ENCODE results near the gene METTL16.

Gene METTL16

DNA sequence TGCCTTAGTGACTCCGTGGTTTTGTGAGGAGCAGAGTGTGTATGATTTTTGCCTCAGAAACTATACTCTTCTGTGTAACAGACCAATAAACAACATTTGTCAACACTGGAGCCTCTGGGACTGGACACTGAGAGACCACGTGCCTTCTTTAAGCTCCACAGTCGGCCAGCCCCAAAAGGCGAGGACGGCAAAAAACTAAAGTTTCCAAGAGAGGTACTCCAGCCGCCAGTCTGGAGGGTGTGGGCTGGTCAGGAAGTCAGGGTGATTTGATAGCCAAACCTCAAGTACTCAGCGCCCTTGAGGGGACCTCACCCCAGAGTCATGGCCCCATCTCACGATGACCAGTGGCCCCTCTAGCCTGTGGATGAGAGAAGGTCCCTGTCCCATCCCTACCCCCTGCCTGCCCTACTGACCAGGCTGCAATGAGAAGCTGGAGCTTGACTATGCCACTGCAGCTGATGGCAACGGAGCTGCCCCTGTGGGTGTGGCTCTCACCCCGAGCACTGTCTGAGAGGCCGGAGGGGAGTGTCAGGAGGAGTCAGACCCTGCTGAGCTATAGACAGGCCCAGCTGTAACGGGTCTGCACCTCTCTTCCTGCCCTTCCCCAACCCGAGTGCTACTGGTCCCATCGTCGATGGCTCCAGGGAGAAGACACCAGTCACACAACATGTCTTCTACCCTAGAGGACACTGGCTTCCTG lies 130.6 kb downstream of the METTL16 start:
- DNase-seq (ENCODE audit: low read depth, low spot score), result no peak

DNA sequence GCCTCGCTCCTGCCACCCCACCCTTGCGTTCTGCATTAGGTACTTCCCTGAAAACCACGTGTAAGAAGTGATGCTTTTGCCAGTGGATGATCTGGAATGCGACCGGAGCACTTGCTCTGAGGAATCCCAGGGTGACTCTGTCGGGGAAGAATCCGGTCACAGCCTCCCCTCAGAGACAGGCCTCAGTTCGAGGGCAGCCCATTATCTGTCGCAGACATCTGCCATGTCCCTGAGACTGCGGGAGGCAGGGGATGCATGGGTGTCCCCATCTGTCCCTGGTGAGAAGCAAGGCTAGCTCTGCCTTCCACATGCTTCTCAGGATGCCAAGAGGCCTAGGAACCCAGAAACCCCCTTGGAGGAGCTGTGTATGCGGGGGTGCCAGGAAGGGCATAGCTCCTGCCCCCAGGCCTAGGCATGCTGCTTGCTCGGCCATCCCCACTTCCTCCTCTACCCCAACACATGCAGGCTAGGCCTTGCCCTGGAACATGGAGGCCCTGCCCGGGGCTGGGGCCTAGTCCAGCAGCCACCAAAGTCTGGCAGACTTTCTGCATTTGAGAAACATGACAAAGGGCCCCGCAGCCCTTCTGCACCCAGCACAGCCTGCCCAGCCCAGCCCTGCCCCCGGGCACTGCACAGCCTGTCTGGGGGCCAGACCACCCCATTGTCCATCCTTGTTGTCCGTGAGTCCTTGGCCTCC lies 131.3 kb downstream of the METTL16 start:
- DNase-seq (ENCODE audit: low read depth, low spot score), result no peak

DNA sequence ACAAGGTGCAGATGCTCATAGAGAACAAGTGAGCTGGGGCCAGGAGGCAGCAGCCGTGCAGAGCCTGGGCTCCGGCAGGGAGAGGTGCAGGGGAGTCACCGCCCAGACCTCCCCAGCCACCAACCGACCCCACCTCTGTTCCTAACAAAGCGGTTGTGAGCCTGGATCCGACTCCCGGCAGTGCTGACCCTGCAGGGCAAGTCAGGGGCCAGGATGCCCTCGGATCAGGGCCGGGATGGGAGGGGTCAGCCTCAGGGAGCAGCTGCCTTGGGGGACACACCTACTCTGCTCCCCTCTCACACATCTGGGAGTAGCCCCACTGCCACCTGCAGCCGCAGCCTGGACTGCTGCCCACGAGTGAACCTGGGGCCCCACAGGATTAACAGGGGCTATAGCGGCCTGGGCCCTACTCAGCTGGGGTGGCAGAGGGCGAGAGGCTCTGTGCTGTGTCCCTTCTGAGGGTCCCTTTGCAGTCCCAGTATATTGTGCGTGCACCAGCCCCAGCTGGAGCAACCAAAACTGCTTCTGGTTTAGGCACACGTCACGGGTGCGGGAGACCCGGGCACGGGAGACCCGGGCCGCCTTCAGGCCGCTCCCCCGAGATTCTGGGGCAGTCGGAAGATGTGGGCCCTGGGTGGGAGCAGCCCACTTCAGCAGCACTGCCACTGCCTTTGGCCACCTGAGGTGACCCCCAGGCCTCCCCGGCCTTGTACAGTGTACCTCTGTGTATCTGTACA lies 132.0 kb downstream of the METTL16 start:
- no peak for DNase-seq (ENCODE audit: low read depth, low spot score)

DNA sequence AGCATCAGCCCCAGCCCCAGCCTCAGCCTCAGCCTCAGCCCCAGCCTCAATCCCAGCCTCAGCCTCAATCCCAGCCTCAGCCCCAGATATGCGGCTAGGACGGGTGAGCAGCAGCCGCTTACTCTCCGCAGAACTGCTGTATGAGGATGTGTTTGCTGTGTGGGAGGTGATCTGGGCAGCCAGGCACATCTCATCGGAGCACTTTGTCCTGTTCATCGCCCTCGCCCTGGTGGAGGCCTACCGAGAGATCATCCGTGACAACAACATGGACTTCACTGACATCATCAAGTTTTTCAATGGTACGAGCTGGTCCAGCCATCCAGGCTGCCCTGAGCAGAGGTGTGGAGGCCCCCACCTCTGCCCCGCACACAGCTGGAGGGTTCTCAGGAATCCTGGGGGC lies 132.8 kb downstream of the METTL16 start:
- no peak for DNase-seq (ENCODE audit: low read depth, low spot score)

DNA sequence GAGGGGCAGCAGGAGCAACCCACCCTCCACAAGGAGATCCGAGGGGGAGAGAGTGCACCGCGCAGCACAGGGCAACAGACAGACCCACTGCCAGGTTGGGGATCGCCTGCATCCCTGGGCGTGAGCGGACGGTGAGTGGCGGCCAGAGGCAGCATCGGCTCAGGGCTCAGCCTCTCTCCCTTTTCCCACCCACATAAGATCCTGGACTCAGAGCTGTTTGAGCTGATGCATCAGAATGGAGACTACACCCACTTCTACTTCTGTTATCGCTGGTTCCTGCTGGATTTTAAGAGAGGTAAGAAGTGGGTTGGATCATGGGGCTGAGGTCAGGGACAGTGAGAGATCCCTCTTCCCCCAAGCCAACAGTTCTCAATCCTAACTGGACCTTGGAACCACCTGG lies 134.0 kb downstream of the METTL16 start:
- DNase-seq (ENCODE audit: low read depth, low spot score), result no peak

DNA sequence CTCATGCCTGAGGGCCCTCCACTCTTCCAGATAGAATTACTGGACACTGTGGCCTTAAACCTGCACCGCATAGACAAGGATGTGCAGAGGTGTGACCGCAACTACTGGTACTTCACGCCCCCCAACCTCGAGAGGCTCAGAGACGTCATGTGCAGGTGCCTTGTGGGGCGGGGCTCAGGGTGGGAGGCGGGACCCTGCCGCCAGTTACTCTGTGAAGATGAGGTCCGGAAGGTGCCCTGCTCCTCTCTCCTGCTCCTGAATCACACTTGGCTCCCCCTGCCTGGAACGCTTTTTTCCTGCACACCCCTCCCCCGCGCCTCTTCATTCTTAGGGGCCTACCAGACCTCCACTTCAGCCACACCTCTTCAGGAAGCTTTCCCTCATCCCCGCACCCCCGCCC lies 135.6 kb downstream of the METTL16 start:
- no peak for DNase-seq (ENCODE audit: low read depth, low spot score)

DNA sequence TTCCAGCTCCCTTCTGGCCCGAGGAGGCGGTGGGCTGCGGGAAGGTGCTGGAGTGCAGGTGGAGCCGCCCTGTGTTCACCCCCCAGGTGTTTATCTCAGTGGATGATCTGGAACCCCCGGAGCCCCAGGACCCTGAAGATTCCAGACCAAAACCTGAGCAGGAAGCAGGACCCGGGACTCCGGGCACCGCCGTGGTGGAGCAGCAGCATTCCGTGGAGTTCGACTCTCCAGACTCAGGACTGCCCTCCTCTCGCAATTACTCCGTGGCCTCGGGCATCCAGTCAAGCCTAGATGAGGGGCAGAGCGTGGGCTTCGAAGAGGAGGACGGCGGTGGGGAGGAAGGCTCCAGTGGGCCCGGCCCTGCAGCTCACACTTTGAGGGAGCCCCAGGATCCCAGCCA lies 136.3 kb downstream of the METTL16 start:
- no peak for DNase-seq (ENCODE audit: low read depth, low spot score)

DNA sequence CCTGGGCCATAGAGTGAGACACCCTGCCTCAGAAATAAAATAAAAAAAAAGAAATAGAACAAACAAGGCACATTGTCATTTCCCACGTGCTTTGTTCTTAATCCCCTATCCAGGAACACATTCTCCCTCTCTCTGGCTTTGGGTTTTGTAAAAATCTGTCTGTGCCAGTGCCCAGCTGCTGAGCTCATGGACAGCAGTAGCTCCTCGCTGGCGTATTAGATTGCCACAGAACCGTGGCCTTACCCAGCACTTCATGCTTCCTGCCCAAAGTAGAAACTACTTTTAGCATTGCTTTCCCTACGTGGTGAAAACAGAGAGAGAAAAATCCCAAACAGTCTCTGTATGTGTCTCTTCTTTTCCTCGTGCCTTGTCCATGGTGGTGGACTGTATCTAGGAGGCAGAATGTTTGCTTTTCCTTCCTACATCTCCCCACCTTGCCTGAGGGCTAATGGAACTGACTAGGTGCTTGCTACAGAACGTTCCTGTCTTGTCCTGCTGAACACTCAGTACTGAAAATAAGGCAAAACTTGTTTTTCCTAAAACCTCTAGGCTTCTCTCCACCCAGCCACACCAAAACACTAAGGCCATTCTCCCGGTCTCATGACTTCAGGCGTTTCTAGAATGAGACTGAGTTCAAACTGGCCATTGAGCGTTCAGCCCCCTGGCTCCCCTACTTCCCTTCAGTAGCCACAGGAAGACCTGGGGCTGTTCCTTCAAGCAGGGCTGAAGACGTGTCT lies 137.0 kb downstream of the METTL16 start:
- DNase-seq (ENCODE audit: low read depth, low spot score), result no peak

DNA sequence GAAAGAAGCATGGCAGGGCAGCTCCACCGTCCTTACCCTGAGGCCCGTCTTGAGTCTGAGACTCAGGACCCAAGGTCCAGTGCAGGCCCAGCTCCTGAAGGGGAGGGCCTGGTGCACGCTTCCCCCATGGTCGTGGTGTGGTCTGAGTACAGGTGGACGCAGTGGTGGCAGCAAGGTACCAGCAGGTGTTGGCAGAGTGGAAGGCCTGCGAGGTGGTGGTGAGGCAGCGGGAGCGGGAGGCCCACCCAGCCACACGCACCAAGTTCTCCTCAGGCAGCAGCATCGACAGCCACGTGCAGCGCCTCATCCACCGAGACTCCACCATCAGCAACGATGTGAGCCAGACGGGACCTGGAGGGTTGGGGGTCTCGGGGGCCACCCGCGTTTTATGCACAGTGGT lies 138.5 kb downstream of the METTL16 start:
- no peak for DNase-seq (ENCODE audit: low read depth, low spot score)

DNA sequence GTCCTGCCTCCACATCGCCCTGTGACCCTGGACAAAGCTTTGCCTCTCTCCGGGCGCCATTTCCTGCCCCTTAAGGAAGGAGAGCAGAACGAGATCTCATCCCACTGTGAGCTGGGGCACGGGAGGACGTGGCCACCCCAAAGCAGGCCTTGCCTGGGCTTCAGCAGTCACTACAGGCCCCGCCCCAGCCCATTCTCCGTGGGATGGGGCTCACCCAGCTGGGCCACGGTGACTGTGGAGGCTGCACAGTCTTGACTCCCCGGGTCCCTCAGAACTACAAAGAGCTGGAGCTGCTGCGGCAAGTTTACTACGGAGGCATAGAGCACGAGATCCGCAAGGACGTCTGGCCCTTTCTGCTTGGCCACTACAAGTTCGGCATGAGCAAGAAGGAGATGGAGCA lies 139.0 kb downstream of the METTL16 start:
- no peak for DNase-seq (ENCODE audit: low read depth, low spot score)

DNA sequence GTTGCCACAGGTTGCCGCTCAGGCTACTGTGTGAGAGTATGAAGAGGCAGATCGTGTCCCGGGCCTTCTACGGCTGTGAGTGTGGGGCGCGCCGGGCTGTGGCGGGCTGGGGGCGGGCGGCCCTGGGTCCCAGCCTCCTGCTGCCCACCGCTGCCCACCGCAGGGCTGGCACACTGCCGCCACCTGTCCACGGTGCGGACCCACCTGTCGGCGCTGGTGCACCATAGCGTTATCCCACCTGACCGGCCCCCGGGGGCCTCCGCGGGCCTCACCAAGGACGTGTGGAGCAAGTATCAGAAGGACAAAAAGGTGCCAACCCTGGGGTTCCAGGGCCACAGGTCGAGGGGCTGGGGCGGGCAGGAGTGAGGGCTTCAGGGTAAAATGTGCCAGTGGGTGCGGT lies 139.5 kb downstream of the METTL16 start:
- no peak for DNase-seq (ENCODE audit: low read depth, low spot score)

DNA sequence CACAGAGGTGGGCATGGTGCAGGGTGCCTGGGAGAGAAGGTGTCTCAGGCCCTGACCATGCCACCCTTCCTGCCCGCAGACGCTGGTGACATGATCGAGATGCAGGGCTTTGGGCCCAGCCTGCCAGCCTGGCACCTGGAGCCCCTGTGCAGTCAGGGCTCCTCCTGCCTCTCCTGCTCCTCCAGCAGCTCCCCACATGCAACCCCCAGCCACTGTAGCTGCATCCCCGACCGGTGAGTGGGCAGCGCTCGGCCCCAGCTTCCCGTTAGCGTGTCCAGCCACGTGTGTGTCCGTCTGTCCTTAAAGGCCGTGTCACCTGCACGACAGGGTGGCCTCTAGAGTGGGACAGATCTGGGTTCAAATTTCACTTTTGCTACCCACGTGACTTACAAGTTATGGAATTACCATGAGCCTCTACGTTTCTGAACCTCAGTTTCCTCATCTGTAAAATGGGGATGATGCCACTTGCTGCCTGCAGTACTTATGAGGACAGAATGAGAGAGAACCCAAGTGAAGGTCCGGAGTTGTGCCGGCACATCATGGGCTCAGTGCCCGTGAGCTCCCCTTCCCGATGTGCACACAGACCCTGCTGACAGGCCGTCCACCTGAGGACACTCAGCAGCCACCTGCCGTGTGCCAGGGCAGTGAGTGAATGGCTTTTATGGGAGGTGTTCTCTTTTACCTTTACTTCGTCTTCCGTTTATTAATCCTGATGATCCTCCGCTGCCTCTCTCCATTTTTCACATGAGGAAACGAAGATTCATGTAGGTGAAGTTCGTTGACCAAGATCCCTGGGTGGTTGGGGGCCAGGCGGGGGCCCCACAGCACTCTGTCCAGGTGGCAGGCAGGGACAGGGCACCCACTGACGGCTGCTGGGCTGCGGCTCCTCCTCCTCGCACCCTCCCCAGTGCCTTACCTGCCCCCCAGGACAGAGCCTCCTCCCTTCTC lies 140.2 kb downstream of the METTL16 start:
- DNase-seq (ENCODE audit: low read depth, low spot score), result no peak

DNA sequence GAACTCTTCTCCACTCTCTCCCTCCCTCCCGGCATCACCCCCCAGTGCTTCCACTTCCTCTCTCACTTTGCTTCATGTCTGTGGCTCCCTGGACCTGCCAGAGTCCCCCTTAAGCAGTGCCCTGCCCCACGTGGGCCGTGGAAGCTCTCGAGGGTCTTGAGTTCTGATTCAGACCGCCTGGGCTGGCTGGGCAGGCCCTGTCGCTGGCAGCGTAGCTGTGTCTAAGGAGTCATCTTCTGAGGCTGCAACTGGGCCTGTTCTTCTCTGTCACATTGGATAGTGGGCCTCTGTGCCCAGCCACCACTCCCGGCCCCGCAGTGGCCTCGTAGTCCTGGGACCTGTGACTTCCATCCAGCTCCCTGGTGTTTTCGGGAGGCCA lies 141.5 kb downstream of the METTL16 start:
- no peak for DNase-seq (ENCODE audit: low read depth, low spot score)

DNA sequence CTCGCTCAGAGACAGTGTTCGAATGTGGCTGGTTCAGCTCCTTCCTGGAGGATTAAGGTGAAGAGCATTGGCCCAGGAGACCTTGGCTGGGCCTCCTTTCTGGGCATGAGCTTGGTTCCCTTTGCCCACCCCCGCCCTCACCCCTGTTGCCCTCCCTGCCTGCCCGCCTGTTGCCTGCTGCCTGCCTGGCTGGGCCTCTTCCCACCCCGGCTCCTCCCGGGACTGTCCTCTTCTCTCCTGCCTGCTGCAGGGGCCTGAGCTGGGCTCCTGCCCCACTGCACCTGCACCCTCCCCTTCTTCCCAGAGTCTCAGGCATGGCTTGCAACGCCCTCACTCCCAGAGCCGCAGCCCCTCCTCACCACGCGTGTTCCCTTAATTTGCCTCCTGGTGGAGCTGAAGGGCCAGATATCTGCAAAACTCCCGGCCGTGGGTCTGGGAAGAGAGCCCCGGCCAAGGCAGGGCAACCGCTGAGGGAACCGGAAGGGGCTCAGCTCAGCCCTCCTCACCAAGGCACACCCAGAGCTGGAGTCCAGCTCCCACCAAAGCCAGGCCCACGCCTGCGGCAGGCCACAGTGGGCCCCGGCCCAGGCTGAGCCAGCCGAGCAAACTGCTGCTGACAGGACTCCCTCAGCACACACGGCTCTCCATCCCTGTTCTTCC lies 142.0 kb downstream of the METTL16 start:
- DNase-seq (ENCODE audit: low read depth, low spot score), result no peak

DNA sequence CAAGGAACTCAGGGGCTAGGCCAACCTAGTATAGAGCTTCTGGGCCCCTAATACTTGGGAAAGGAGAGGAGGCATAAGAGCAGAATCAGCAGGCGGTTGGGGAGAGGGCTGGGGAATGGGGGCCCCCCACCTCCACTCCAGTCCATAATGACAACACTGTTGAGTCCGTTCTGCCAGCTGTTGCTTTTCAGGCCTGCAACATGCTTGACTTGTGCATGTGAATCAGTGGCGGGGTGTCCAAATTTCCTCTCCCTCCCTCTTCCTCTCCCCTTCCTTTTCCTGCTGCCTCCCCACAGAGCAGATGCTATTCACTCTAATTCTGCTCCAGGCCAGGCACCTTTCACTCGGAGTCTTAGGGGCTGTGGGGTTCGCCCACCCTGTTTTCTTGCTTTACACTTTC lies 142.6 kb downstream of the METTL16 start:
- no peak for DNase-seq (ENCODE audit: low read depth, low spot score)

DNA sequence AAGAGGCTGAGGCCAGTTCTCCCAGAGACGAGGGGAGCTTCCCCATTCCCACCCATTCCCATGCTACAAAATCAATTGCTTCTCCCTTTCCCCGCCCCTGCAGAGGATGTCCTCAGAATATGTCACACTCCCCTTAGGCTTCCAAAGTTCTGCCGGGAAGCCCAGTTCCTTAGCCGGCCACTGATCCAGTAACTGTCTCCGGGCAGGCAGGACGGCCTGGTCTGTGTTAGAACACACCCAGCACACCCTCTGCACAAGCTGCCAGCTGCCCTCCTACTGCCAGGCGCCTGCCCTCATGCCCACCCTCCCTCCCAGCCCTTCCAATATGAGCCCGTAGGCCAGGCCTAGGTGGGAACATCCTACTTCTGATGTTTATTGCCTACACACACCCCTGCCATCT lies 143.3 kb downstream of the METTL16 start:
- no peak for DNase-seq (ENCODE audit: low read depth, low spot score)

DNA sequence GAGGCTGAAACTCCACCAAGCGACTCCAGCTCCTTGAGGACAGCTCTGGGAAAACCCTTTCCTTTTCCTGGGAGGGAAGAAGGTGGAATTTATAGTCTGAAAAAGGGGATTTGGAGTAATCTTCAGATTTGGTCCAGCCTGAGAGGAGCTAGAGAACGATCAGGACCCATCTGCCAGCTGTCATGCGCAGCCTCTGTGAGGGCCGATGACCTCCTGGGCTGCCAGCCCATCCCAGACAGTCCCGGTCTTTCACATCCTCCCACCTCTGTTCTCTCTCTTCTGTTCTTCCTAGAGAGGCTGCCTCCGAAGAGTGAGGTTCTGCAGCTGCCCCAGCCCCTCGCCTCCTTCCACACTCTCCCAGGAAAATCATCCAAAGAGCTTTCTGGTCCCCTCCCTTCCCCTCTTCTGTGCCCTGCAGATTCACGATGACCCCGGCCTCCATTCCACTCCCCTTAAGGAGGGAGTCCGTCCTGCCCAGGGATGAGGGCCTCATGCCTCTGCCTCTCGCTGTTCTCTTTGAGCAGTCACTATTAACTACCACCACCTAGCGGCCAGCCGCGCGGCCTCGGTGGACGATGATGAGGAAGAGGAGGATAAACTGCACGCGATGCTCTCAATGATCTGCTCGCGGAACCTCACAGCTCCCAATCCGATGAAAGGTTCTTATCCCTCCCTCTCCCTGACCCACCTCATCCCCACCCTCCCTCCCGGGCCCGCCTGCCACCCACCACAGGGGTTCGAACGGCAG lies 144.8 kb downstream of the METTL16 start:
- DNase-seq (ENCODE audit: low read depth, low spot score), result no peak

Data from brain pericyte (primary cell).